Fibroblast of skin of left biceps (primary cell): ENCODE measurements around the gene DIAPH2.
"Not testable (repeated sequence)": the region's sequence is repeated elsewhere in the genome, so short reads cannot be mapped to it uniquely, and the experiment has no call there.

Experiments
- DNase-seq, 2 experiments: peaks; one replicate each; pipeline ENCODE4 v3.0.0-alpha.2; 2013; ENCODE audit warnings: low read depth in 2 of 2

DIAPH2 gene

GRCh38 chrX:96684339-96685209, at the start of gene DIAPH2:
Gene DIAPH2, plus strand, starts transcription at chrX:96684842.
- DNase-seq, result peak; percentile 32 to 40

GRCh38 chrX:96650023-96650422, 34.6 kb upstream of the DIAPH2 start:
- no peak for DNase-seq

GRCh38 chrX:96655947-96656623, 28.6 kb upstream of the DIAPH2 start:
- no peak for DNase-seq

GRCh38 chrX:96682516-96682915, 2.1 kb upstream of the DIAPH2 start:
- DNase-seq, result no peak

GRCh38 chrX:96683997-96684338, 674 bp upstream of the DIAPH2 start:
- no peak for DNase-seq

- no peak for DNase-seq
These were observed 813 bp downstream of the DIAPH2 start for GRCh38 chrX:96685210-96686099.

GRCh38 chrX:96687776-96688175, 3.1 kb downstream of the DIAPH2 start:
- no peak for DNase-seq

- no peak for DNase-seq
These were observed 4.1 kb downstream of the DIAPH2 start for GRCh38 chrX:96688789-96689188.

GRCh38 chrX:96689991-96690390, 5.3 kb downstream of the DIAPH2 start:
- DNase-seq, result no peak

GRCh38 chrX:96692454-96692853, 7.8 kb downstream of the DIAPH2 start:
- no peak for DNase-seq

- no peak for DNase-seq
These were observed 8.2 kb downstream of the DIAPH2 start for GRCh38 chrX:96692890-96693289.

- no peak for DNase-seq
These were observed 8.8 kb downstream of the DIAPH2 start for GRCh38 chrX:96693407-96693806.

- DNase-seq, result no peak
These were observed 11.8 kb downstream of the DIAPH2 start for GRCh38 chrX:96696462-96696861.

- DNase-seq, result no peak
These were observed 16.0 kb downstream of the DIAPH2 start for GRCh38 chrX:96700625-96701024.

- DNase-seq, result no peak
These were observed 18.7 kb downstream of the DIAPH2 start for GRCh38 chrX:96703379-96703778.

- no peak for DNase-seq
These were observed 19.2 kb downstream of the DIAPH2 start for GRCh38 chrX:96703816-96704215.

GRCh38 chrX:96704629-96705028, 20.0 kb downstream of the DIAPH2 start:
- DNase-seq, result no peak

- no peak for DNase-seq
These were observed 21.3 kb downstream of the DIAPH2 start for GRCh38 chrX:96705905-96706304.

GRCh38 chrX:96707804-96708203, 23.2 kb downstream of the DIAPH2 start:
- DNase-seq, result no peak

- DNase-seq, result no peak
These were observed 25.4 kb downstream of the DIAPH2 start for GRCh38 chrX:96710031-96710430.

- DNase-seq, result no peak
These were observed 28.7 kb downstream of the DIAPH2 start for GRCh38 chrX:96713303-96713702.

GRCh38 chrX:96714393-96714792, 29.8 kb downstream of the DIAPH2 start:
- not testable (repeated sequence) for DNase-seq
